GM12878 (cell line): ENCODE measurements around the gene ETV7. TPM values are rescaled to one million over a fixed set of nuclear protein-coding genes. Genes with fewer than 3 reads are reported as not detected.

Experiments used
- ATAC-seq: fragments of 200-7000 bp; cut with Tn5 transposase; 3 replicates; pipeline ENCODE4 v1.9.1; 2020; ENCODE audit warnings: mild to moderate bottlenecking, moderate library complexity
- BruUV-seq: library from RNA; stranded (reverse); fragments of 400-500 nt; replicated peaks from 2 replicates; lab custom pipeline; 2021; lab: Mats Ljungman, UMichigan
- CTCF ChIA-PET: fragments of 300-600 bp; sonication (Branson Sonifier 250); formaldehyde crosslinking; extraction: SDS; loops from one replicate; lab custom pipeline; 2021; ENCODE audit warnings: inconsistent platforms; lab: Yijun Ruan, JAX
- POLR2A ChIA-PET: fragments of 350-600 bp; formaldehyde crosslinking; extraction: SDS; loops from one replicate; lab custom pipeline; 2021; ENCODE audit warnings: inconsistent platforms; lab: Charles Lee
- RAD21 ChIA-PET: fragments of 300-600 bp; sonication (Branson Sonifier 250); formaldehyde crosslinking; loops from one replicate; lab custom pipeline; 2023; ENCODE audit warnings: antibody characterized with exemption; ENCODE audit not compliant: unreplicated experiment; lab: Charles Lee
- SMC1A ChIA-PET: fragments of 300-600 bp; sonication (Branson Sonifier 250); formaldehyde crosslinking; loops from one replicate; lab custom pipeline; 2023; ENCODE audit not compliant: unreplicated experiment, uncharacterized antibody; lab: Charles Lee
- DNase-seq: peaks from one replicate; pipeline ENCODE4 v3.0.0-alpha.2; 2011; ENCODE audit warnings: low read depth, low spot score
- FAIRE-seq: peaks from 3 replicates; lab custom pipeline; 2011; peaks lifted over from hg19 to GRCh38; lab: Jason Lieb, UNC
- H2AFZ ChIP-seq: 2 replicates; pipeline ENCODE4 v1.6.0; 2011; ENCODE audit warnings: low read depth, low read length, control low read depth; ENCODE audit not compliant: control insufficient read depth
- H3K27ac ChIP-seq: 2 replicates; pipeline ENCODE4 v1.5.1; 2011; ENCODE audit warnings: control low read depth; ENCODE audit not compliant: control insufficient read depth, insufficient read depth
- H3K27me3 ChIP-seq, 2 experiments: replicated peaks in 1 of 2; 2 replicates each; pipeline versions ENCODE4 v1.6.0 to v1.6.1; 2011; ENCODE audit warnings: low read length in 1 of 2; ENCODE audit not compliant: control insufficient read depth in 2 of 2, insufficient read depth in 2 of 2
- H3K36me3 ChIP-seq, 2 experiments: 2 replicates each; pipeline ENCODE4 v1.5.1; 2011; ENCODE audit warnings: low read length in 1 of 2; ENCODE audit not compliant: control insufficient read depth in 2 of 2, insufficient read depth in 2 of 2
- H3K4me1 ChIP-seq: 2 replicates; pipeline ENCODE4 v1.6.1; 2011; ENCODE audit warnings: mild to moderate bottlenecking, low read length, moderate library complexity, mixed read lengths; ENCODE audit not compliant: control insufficient read depth, insufficient read depth
- H3K4me2 ChIP-seq: 2 replicates; pipeline ENCODE4 v1.6.0; 2011; ENCODE audit warnings: control low read depth; ENCODE audit not compliant: control insufficient read depth, insufficient read depth
- H3K4me3 ChIP-seq: fragments of 200-600 bp; sonication (generic); 2 replicates; pipeline ENCODE4 v1.5.1; 2016
- H3K79me2 ChIP-seq: 2 replicates; pipeline ENCODE4 v1.6.0; 2011; ENCODE audit warnings: low read length; ENCODE audit not compliant: control insufficient read depth, insufficient read depth
- H3K9ac ChIP-seq: 2 replicates; pipeline ENCODE4 v1.8.0; 2011; ENCODE audit warnings: low read length, control low read depth, mixed read lengths; ENCODE audit not compliant: control insufficient read depth, insufficient read depth
- H3K9me3 ChIP-seq: replicated peaks from 3 replicates; pipeline ENCODE4 v1.5.1; 2011; ENCODE audit warnings: mild to moderate bottlenecking, low read length; ENCODE audit not compliant: control insufficient read depth, insufficient read depth
- H4K20me1 ChIP-seq: 2 replicates; pipeline ENCODE4 v1.6.0; 2011; ENCODE audit not compliant: control insufficient read depth, insufficient read depth
- GABPA ChIP-seq: IDR thresholded peaks from 2 replicates; pipeline ENCODE4 v1.6.1; 2014; ENCODE audit warnings: antibody characterized with exemption, low read depth, mild to moderate bottlenecking, inconsistent platforms
- HDGF ChIP-seq: fragments of 450-650 bp; IDR thresholded peaks from 2 replicates; pipeline ENCODE4 v1.6.1; 2016; ENCODE audit warnings: antibody characterized with exemption
- MXI1 ChIP-seq: fragments of 150-350 bp; IDR thresholded peaks from 2 replicates; pipeline ENCODE4 v1.6.1; 2011; ENCODE audit warnings: low read depth, mild to moderate bottlenecking, inconsistent platforms, low read length, improper control_type of control experiment
- NFYB ChIP-seq: IDR thresholded peaks from 2 replicates; pipeline ENCODE4 v1.6.1; 2011; ENCODE audit warnings: low read depth, mild to moderate bottlenecking, low read length, improper control_type of control experiment, moderate library complexity; ENCODE audit not compliant: insufficient read depth
- NR2C2 ChIP-seq: IDR thresholded peaks from 2 replicates; pipeline ENCODE4 v1.6.1; 2011; ENCODE audit warnings: borderline replicate concordance, low read depth; ENCODE audit not compliant: control insufficient read depth, insufficient read length
- NR2F1 ChIP-seq: fragments of 450-650 bp; conservative IDR thresholded peaks from 2 replicates; pipeline ENCODE4 v1.6.1; 2017; ENCODE audit warnings: mild to moderate bottlenecking
- PAX5 ChIP-seq: IDR thresholded peaks from 2 replicates; pipeline ENCODE4 v1.6.1; 2011; ENCODE audit warnings: low read depth, low read length, borderline replicate concordance
- POU2F2 ChIP-seq: IDR thresholded peaks from 3 replicates; pipeline ENCODE4 v1.6.1; 2011; ENCODE audit warnings: low read depth, mild to moderate bottlenecking, low read length, borderline replicate concordance
- RB1 ChIP-seq: fragments of 450-650 bp; formaldehyde crosslinking; IDR thresholded peaks from 2 replicates; pipeline ENCODE4 v1.6.1; 2017; ENCODE audit warnings: mild to moderate bottlenecking, borderline replicate concordance
- SP1 ChIP-seq: IDR thresholded peaks from one replicate; pipeline ENCODE4 v1.6.1; 2011; ENCODE audit warnings: low read depth, low read length
- YY1 ChIP-seq: IDR thresholded peaks from 2 replicates; pipeline ENCODE4 v1.6.1; 2011; ENCODE audit warnings: low read depth, mild to moderate bottlenecking, low read length
- ZNF622 ChIP-seq: fragments of 450-650 bp; IDR thresholded peaks from 2 replicates; pipeline ENCODE4 v1.6.1; 2017; ENCODE audit warnings: mild to moderate bottlenecking, inconsistent platforms
- WGBS: methylation state at CpG from one replicate; pipeline ENCODE4 v1.1.6; 2016; ENCODE audit warnings: low lambda C conversion rate; ENCODE audit not compliant: insufficient replicate concordance, insufficient coverage; ENCODE audit errors: missing lambda C conversion rate; 5-methylcytosine and 5-hydroxymethylcytosine counted together
- in situ Hi-C: fragments of 300-500 bp; cut with MboI; formaldehyde crosslinking; loops from 9 replicates; pipeline ENCODE4 v1.14.3; 2018; ENCODE audit warnings: mixed read lengths
- intact Hi-C: fragments of 100-400 bp; cut with micrococcal nuclease; formaldehyde crosslinking; loops from one replicate; pipeline ENCODE4 v1.14.2; 2022; ENCODE audit not compliant: unreplicated experiment
- polyA plus RNA-seq, 11 experiments: library from polyadenylated mRNA; depleted of rRNA in 4 of 11; unstranded in 6 of 11; stranded (reverse) in 5 of 11; fragments of >200 nt; fragmentation: Nextera tagmentation in 4 of 11; fragmentation: Illumina TruSeq in 1 of 11; extraction: Ambion mirVana in 4 of 11; extraction: Trizol in 1 of 11; gene quantifications; 1 replicate in 1 of 11; 2 replicates in 10 of 11; pipeline versions ENCODE4 v1.2.1 to v1.2.3, GENCODE V29; 2011 to 2016; ENCODE audit warnings: inconsistent platforms in 2 of 11, missing spikeins in 2 of 11, low read depth in 1 of 11
- total RNA-seq, 4 experiments: library from RNA; depleted of rRNA in 3 of 4; stranded (reverse); fragments of >200 nt in 3 of 4; fragmentation: Illumina TruSeq in 1 of 4; extraction: Trizol in 1 of 4; gene quantifications; 2 replicates each; pipeline versions ENCODE4 v1.2.1 to v1.2.3, GENCODE V29; 2013 to 2021
- TF ChIP-seq, protein P1 (sequence below): fragments of 450-650 bp; IDR thresholded peaks from 2 replicates; pipeline ENCODE4 v1.6.1; 2017; ENCODE audit warnings: low read depth, mild to moderate bottlenecking, moderate library complexity

Gene ETV7
- total and polyA plus RNA-seq, 10 of the 15 experiments (the other 5 are each of a cell fraction or from before 2014, with no cell fraction given) = 0.04 to 1.8 (median 1.3) TPM

DNA sequence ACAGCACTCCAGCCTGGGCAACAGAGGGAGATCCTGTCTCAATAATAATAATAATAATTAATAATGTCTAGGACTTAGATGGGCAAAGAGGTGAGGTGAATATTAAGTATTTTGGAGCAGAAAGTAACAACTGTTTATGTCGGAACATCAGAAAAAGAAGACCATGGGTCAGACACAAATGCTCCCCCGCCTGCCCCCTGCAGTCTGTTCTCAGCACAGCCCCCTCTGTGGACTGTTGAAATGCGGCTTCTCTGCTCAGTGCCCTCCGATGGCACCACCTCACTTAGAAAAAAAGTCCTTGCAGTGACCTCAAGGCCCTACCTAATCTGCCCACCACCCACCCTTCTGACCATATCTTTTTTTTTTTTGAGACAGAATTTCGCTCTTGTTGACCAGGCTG lies 5.2 kb upstream of the ETV7 start:
- Histone ChIP-seq H3K27ac (no peak overlapping the region), H3K36me3 (no peaks in the 10 kb centered on the region), H3K79me2 (no peaks in the 10 kb centered on the region), H3K4me3 (no peak overlapping the region), H3K9ac (no peak overlapping the region), H3K4me1 (peaks cover 6% of the 10 kb centered on the region), H3K4me2 (no peak overlapping the region), H2AFZ (no peak overlapping the region), H3K9me3 (no peaks in the 10 kb centered on the region), H4K20me1 (no peaks in the 10 kb centered on the region), H3K27me3 (0 out of 4 replicates have a peak, but pooled peaks cover 0 to 3% of the 10 kb centered on the region in 2 experiments)
- ChIA-PET SMC1A (no interaction called here), POLR2A (no interaction called here), CTCF (no interaction called here), RAD21 (no interaction called here)
- TF ChIP-seq NR2F1 = no peak
- no peak for TF ChIP-seq ZNF622
- in situ Hi-C loops (no loop called here), intact Hi-C loops (no loop called here)
- no peak for FAIRE-seq
- no peak for DNase-seq
- no peak for ATAC-seq
- BruUV-seq = no TSS peak
- 85% methylated on average over 5 of the region's 5 CpGs for WGBS

DNA sequence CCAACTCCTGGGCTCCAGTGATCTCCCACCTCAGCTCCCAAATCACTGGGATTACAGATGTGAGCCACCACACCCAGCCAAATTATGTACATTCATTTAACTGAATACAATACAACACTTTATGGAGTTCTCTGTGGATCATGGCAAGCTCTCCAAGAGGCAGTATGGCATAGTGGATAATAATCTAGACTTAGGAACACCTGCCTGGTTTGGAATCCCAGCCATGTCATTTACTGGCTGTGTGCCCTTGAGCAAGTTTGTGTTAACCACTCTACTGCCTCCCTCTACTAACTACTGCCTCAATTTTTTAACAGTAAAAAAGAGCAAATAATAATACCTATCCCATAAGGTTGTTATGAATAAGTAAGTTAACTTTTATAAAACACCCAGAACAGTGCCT lies 1.9 kb upstream of the ETV7 start:
- Histone ChIP-seq H3K9me3 (no peaks in the 10 kb centered on the region), H3K36me3 (no peaks in the 10 kb centered on the region), H3K4me3 (no peak overlapping the region), H2AFZ (no peak overlapping the region), H3K27me3 (peaks cover 3 to 4% of the 10 kb centered on the region in 2 experiments; a peak in 2 of 4 replicates), H3K27ac (no peak overlapping the region), H3K4me1 (peaks cover 18% of the 10 kb centered on the region), H3K79me2 (peaks cover 2% of the 10 kb centered on the region; the same call in 1 of the 2 replicates), H3K4me2 (no peak overlapping the region), H3K9ac (no peak overlapping the region), H4K20me1 (no peaks in the 10 kb centered on the region)
- in situ Hi-C loops = no loop called here
- CTCF ChIA-PET = no interaction called here
- POLR2A ChIA-PET = no interaction called here
- no peak for DNase-seq
- intact Hi-C loops = no loop called here
- SMC1A ChIA-PET = no interaction called here
- no TSS peak for BruUV-seq
- FAIRE-seq = no peak
- no peak for ATAC-seq
- RAD21 ChIA-PET = no interaction called here
- no peak for TF ChIP-seq SP1
- no peak for TF ChIP-seq NFYB
- TF ChIP-seq PAX5 = no peak
- TF ChIP-seq POU2F2 = no peak
- TF ChIP-seq RB1 = no peak
- no peak for TF ChIP-seq HDGF
- TF ChIP-seq, protein P1, sequence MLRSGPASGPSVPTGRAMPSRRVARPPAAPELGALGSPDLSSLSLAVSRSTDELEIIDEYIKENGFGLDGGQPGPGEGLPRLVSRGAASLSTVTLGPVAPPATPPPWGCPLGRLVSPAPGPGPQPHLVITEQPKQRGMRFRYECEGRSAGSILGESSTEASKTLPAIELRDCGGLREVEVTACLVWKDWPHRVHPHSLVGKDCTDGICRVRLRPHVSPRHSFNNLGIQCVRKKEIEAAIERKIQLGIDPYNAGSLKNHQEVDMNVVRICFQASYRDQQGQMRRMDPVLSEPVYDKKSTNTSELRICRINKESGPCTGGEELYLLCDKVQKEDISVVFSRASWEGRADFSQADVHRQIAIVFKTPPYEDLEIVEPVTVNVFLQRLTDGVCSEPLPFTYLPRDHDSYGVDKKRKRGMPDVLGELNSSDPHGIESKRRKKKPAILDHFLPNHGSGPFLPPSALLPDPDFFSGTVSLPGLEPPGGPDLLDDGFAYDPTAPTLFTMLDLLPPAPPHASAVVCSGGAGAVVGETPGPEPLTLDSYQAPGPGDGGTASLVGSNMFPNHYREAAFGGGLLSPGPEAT = no peak
- no peak for TF ChIP-seq YY1
- TF ChIP-seq NR2C2 = no peak
- TF ChIP-seq GABPA = no peak
- TF ChIP-seq MXI1 = no peak
